Endothelial cell of umbilical vein (primary cell): Measurements from ENCODE around the gene DCTD. TPM values are rescaled to one million over a fixed set of nuclear protein-coding genes. Genes with fewer than 3 reads are reported as not detected.

Experiments
- BruUV-seq: library from RNA; stranded (reverse); fragments of 400-500 nt; replicated peaks from 2 replicates; lab custom pipeline; 2021; lab: Mats Ljungman, UMichigan
- CTCF ChIA-PET: fragments of 300-600, 350-600 bp; sonication (Branson Sonifier 250); formaldehyde crosslinking; loops from one replicate; lab custom pipeline; 2021; ENCODE audit warnings: antibody characterized with exemption, inconsistent platforms; lab: Charles Lee
- POLR2A ChIA-PET: fragments of 300-600, 350-600 bp; sonication (Branson Sonifier 250); formaldehyde crosslinking; loops from one replicate; lab custom pipeline; 2021; ENCODE audit warnings: antibody characterized with exemption, inconsistent platforms; lab: Charles Lee
- DNase-seq: peaks from one replicate; pipeline ENCODE4 v3.0.0-alpha.2; 2011; ENCODE audit warnings: low read depth, low spot score
- FAIRE-seq: peaks from 2 replicates; lab custom pipeline; 2011; peaks lifted over from hg19 to GRCh38; lab: Jason Lieb, UNC
- H2AFZ ChIP-seq: 2 replicates; pipeline ENCODE4 v1.6.0; 2012; ENCODE audit warnings: low read depth, low read length, control low read depth, inconsistent platforms
- H3K27ac ChIP-seq: 2 replicates; pipeline ENCODE4 v1.5.1; 2011; ENCODE audit warnings: low read depth, mild to moderate bottlenecking, control low read depth, low read length, moderate library complexity; ENCODE audit not compliant: insufficient read depth
- H3K27me3 ChIP-seq, 2 experiments: 2 replicates each; pipeline versions ENCODE4 v1.6.0 to v1.6.1; 2011; ENCODE audit warnings: low read length in 2 of 2, mixed read lengths in 1 of 2; ENCODE audit not compliant: control insufficient read depth in 2 of 2, insufficient read depth in 2 of 2
- H3K36me3 ChIP-seq, 2 experiments: 2 replicates in 1 of 2; 3 replicates in 1 of 2; pipeline ENCODE4 v1.5.1; 2011; ENCODE audit warnings: low read length in 2 of 2, mild to moderate bottlenecking in 1 of 2, moderate library complexity in 1 of 2; ENCODE audit not compliant: control insufficient read depth in 2 of 2, insufficient read depth in 2 of 2; ENCODE audit errors: extremely low read depth in 1 of 2
- H3K4me1 ChIP-seq: 3 replicates; pipeline ENCODE4 v1.5.1; 2011; ENCODE audit warnings: mild to moderate bottlenecking, low read length; ENCODE audit not compliant: control insufficient read depth, insufficient read depth; ENCODE audit errors: extremely low read depth
- H3K4me2 ChIP-seq: 2 replicates; pipeline ENCODE4 v1.6.1; 2011; ENCODE audit warnings: low read length, control low read depth, mixed read lengths; ENCODE audit not compliant: insufficient read depth
- H3K4me3 ChIP-seq, 3 experiments: fragments of 200-600 bp in 1 of 3; sonication (generic), shearing (Covaris generic) in 1 of 3; replicated peaks in 1 of 3; 2 replicates each; pipeline ENCODE4 v1.5.1; 2011 to 2016; ENCODE audit warnings: control low read depth in 3 of 3, low read length in 3 of 3, mild to moderate bottlenecking in 2 of 3, inconsistent platforms in 1 of 3, low read depth in 1 of 3, moderate library complexity in 1 of 3; ENCODE audit not compliant: insufficient read depth in 1 of 3
- H3K79me2 ChIP-seq: 2 replicates; pipeline ENCODE4 v1.6.0; 2012; ENCODE audit warnings: low read length, inconsistent platforms; ENCODE audit not compliant: control insufficient read depth, insufficient read depth
- H3K9ac ChIP-seq: replicated peaks from 2 replicates; pipeline ENCODE3; 2011; ENCODE audit warnings: low read length, control low read depth; ENCODE audit not compliant: insufficient read depth; ENCODE audit errors: extremely low read depth
- H3K9me1 ChIP-seq: replicated peaks from 3 replicates; pipeline ENCODE4 v1.6.0; 2011; ENCODE audit warnings: mild to moderate bottlenecking, low read length; ENCODE audit not compliant: control insufficient read depth, insufficient read depth; ENCODE audit errors: extremely low read depth
- H3K9me3 ChIP-seq: replicated peaks from 2 replicates; pipeline ENCODE4 v1.5.1; 2012; ENCODE audit warnings: low read length, inconsistent platforms; ENCODE audit not compliant: control insufficient read depth, insufficient read depth
- H4K20me1 ChIP-seq: replicated peaks from 2 replicates; pipeline ENCODE3; 2011; ENCODE audit warnings: mild to moderate bottlenecking, low read length; ENCODE audit not compliant: control insufficient read depth, insufficient read depth; ENCODE audit errors: extremely low read depth
- CTCF ChIP-seq, 2 donors: IDR thresholded peaks; 1 replicate in 1 of 2; 2 replicates in 1 of 2; pipeline ENCODE4 v1.5.1; 2011; ENCODE audit warnings: low read length in 2 of 2, mild to moderate bottlenecking in 2 of 2, moderate library complexity in 2 of 2, control low read depth in 1 of 2, inconsistent platforms in 1 of 2, low read depth in 1 of 2; ENCODE audit not compliant: insufficient read depth in 1 of 2; ENCODE audit errors: extremely low read depth in 1 of 2
- EZH2 ChIP-seq: IDR thresholded peaks from 2 replicates; pipeline ENCODE4 v1.6.1; 2012; ENCODE audit warnings: borderline replicate concordance, low read depth, mild to moderate bottlenecking, moderate library complexity, low read length, inconsistent platforms; ENCODE audit not compliant: severe bottlenecking
- FOS ChIP-seq: IDR thresholded peaks from 2 replicates; pipeline ENCODE4 v1.6.1; 2011; ENCODE audit warnings: mild to moderate bottlenecking, low read length, moderate library complexity, borderline replicate concordance; ENCODE audit not compliant: insufficient read depth
- GATA2 ChIP-seq: IDR thresholded peaks from 2 replicates; pipeline ENCODE4 v1.7.0; 2011; ENCODE audit warnings: low read depth, mild to moderate bottlenecking, moderate library complexity, mixed read lengths, low read length; ENCODE audit not compliant: insufficient read length, insufficient read depth
- JUN ChIP-seq: IDR thresholded peaks from 2 replicates; pipeline ENCODE4 v1.6.1; 2011; ENCODE audit warnings: borderline replicate concordance, low read depth; ENCODE audit not compliant: insufficient read length, insufficient read depth
- MAX ChIP-seq: IDR thresholded peaks from 2 replicates; pipeline ENCODE4 v1.6.1; 2011; ENCODE audit not compliant: insufficient read depth, insufficient read length
- MYC ChIP-seq: IDR thresholded peaks from one replicate; pipeline ENCODE4 v1.6.1; 2011; ENCODE audit warnings: mild to moderate bottlenecking, low read depth, low read length
- POLR2A ChIP-seq: IDR thresholded peaks from 2 replicates; pipeline ENCODE4 v1.6.1; 2012; ENCODE audit warnings: low read depth, mild to moderate bottlenecking, control low read depth, low read length
- POLR2AphosphoS5 ChIP-seq: IDR thresholded peaks from 2 replicates; pipeline ENCODE4 v1.6.1; 2012; ENCODE audit warnings: low read depth, mild to moderate bottlenecking, control low read depth, low read length, moderate library complexity; ENCODE audit not compliant: insufficient read depth
- dilution Hi-C: fragments of 300-500 bp; cut with MboI; formaldehyde crosslinking; loops from one replicate; pipeline ENCODE4 v1.15.0; 2019; ENCODE audit warnings: low sequenced_read_pairs; ENCODE audit not compliant: extremely low pct_ligation_motif_present
- intact Hi-C: fragments of 100-400 bp; cut with micrococcal nuclease; formaldehyde crosslinking; loops from one replicate; pipeline ENCODE4 v1.10.0; 2022
- polyA plus RNA-seq, 4 experiments: library from polyadenylated mRNA; depleted of rRNA in 3 of 4; stranded (reverse) in 3 of 4; unstranded in 1 of 4; fragments of >200 nt; gene quantifications; 2 replicates each; pipeline versions ENCODE4 v1.2.1 to v1.2.3, GENCODE V29; 2011 to 2012; ENCODE audit warnings: missing spikeins in 1 of 4
- total RNA-seq: library from RNA; stranded (reverse); gene quantifications from 2 replicates; pipeline ENCODE4 v1.2.3, GENCODE V29; 2021

DCTD gene
- total and polyA plus RNA-seq, 2 donors (not counting 3 experiments of a cell fraction or from before 2014, with no cell fraction given): 105 to 111 TPM

GRCh38 chr4:182930889-182931288 is 13.7 kb upstream of the DCTD start:
- ChIA-PET CTCF (interaction anchor here (1.3 to 1.5 kb wide), 2 partner anchors 13 to 332 kb away, joined by 3 to 4 read pairs; no protein-coding TSS in a partner anchor), POLR2A (no interaction called here)
- H3K27ac ChIP-seq: no peak overlapping the region
- no peaks in the 10 kb centered on the region for H3K4me1 ChIP-seq
- no peak overlapping the region for H2AFZ ChIP-seq
- peaks cover 5 to 8% of the 10 kb centered on the region in 2 experiments for H3K27me3 ChIP-seq
- TF ChIP-seq FOS (no peak), POLR2A (no peak), MAX (no peak), CTCF (IDR thresholded peaks at IDR 0.05; ENCODE audit: extremely low read depth in 1 of 2, insufficient read depth in 1 of 2, low read depth in 1 of 2, low read length in 2 of 2) (no peak), POLR2AphosphoS5 (no peak), GATA2 (no peak), EZH2 (no peak), MYC (no peak), JUN (no peak)
- FAIRE-seq (no peak), DNase-seq (no peak)
- H3K4me2 ChIP-seq: no peak overlapping the region
- no peaks in the 10 kb centered on the region for H3K79me2 ChIP-seq
- H4K20me1 ChIP-seq: no peaks in the 10 kb centered on the region
- BruUV-seq: no TSS peak
- dilution Hi-C loops: no loop called here
- no peaks in the 10 kb centered on the region for H3K9me3 ChIP-seq
- no peaks in the 10 kb centered on the region for H3K36me3 ChIP-seq
- H3K4me3 ChIP-seq: no peak overlapping the region
- intact Hi-C loops: no loop called here
- no peak overlapping the region for H3K9ac ChIP-seq
- H3K9me1 ChIP-seq: no peaks in the 10 kb centered on the region
